Mesendoderm (in vitro differentiated cells): ENCODE results near the gene THSD1. TPM values are rescaled to one million over a fixed set of nuclear protein-coding genes. Genes with fewer than 3 reads are reported as not detected.
"Not testable (repeated sequence)": the region's sequence is repeated elsewhere in the genome, so short reads cannot be mapped to it uniquely, and the experiment has no call there.

Experiments
- DNase-seq: peaks from one replicate; pipeline ENCODE4 v3.0.0; 2013
- H2AK5ac ChIP-seq: 2 replicates; pipeline ENCODE4 v1.6.1; 2013; ENCODE audit warnings: low read length, inconsistent platforms
- H2BK120ac ChIP-seq: 2 replicates; pipeline ENCODE4 v1.6.1; 2013; ENCODE audit warnings: low read depth, mild to moderate bottlenecking, low read length, moderate library complexity, mixed read lengths
- H2BK15ac ChIP-seq: replicated peaks from 2 replicates; pipeline ENCODE4 v1.6.1; 2013; ENCODE audit warnings: low read depth, mild to moderate bottlenecking, moderate library complexity
- H2BK5ac ChIP-seq: 2 replicates; pipeline ENCODE4 v1.6.1; 2013; ENCODE audit warnings: low read length, inconsistent platforms
- H3K18ac ChIP-seq: 2 replicates; pipeline ENCODE4 v1.6.1; 2013; ENCODE audit warnings: mild to moderate bottlenecking, low read length, mixed read lengths
- H3K23ac ChIP-seq: one replicate; pipeline ENCODE4 v1.6.1; 2013; ENCODE audit warnings: low read length
- H3K27ac ChIP-seq: 2 replicates; pipeline ENCODE4 v1.5.1; 2013; ENCODE audit warnings: low read depth, mild to moderate bottlenecking, inconsistent platforms, low read length, moderate library complexity
- H3K27me3 ChIP-seq: 2 replicates; pipeline ENCODE4 v1.6.1; 2013; ENCODE audit warnings: low read length, control low read depth, mild to moderate bottlenecking, inconsistent platforms; ENCODE audit not compliant: insufficient read depth, poor library complexity
- H3K36me3 ChIP-seq: 2 replicates; pipeline ENCODE4 v1.6.1; 2013; ENCODE audit warnings: low read length, inconsistent platforms; ENCODE audit not compliant: control insufficient read depth, insufficient read depth
- H3K4ac ChIP-seq: one replicate; pipeline ENCODE4 v1.6.1; 2013; ENCODE audit warnings: low read depth, mild to moderate bottlenecking, low read length, moderate library complexity
- H3K4me1 ChIP-seq: 2 replicates; pipeline ENCODE4 v1.6.1; 2013; ENCODE audit warnings: low read depth, low read length, inconsistent platforms; ENCODE audit not compliant: control insufficient read depth
- H3K4me2 ChIP-seq: 2 replicates; pipeline ENCODE4 v1.6.1; 2013; ENCODE audit warnings: low read length
- H3K4me3 ChIP-seq: 2 replicates; pipeline ENCODE4 v1.5.1; 2013; ENCODE audit warnings: mild to moderate bottlenecking, low read length
- H3K56ac ChIP-seq: one replicate; pipeline ENCODE4 v1.6.1; 2013; ENCODE audit warnings: low read length
- H3K79me1 ChIP-seq: 2 replicates; pipeline ENCODE4 v1.6.1; 2013; ENCODE audit warnings: low read length, inconsistent platforms
- H3K79me2 ChIP-seq: 2 replicates; pipeline ENCODE4 v1.6.1; 2013; ENCODE audit warnings: mild to moderate bottlenecking, low read length; ENCODE audit not compliant: control insufficient read depth, insufficient read depth
- H3K9ac ChIP-seq: 2 replicates; pipeline ENCODE4 v1.6.1; 2013; ENCODE audit warnings: low read length, inconsistent platforms
- H4K5ac ChIP-seq: one replicate; pipeline ENCODE4 v1.6.1; 2013; ENCODE audit warnings: low read length
- H4K8ac ChIP-seq: one replicate; pipeline ENCODE4 v1.6.1; 2013; ENCODE audit warnings: low read depth, mild to moderate bottlenecking, control low read depth, low read length, moderate library complexity
- WGBS: extraction: QIAGEN DNeasy Blood & Tissue Kit; methylation state at CpG from one replicate; pipeline ENCODE4 v1.1.7; 2013; ENCODE audit warnings: low lambda C conversion rate, missing lambda C conversion rate; ENCODE audit not compliant: insufficient coverage; ENCODE audit errors: extremely low coverage; 5-methylcytosine and 5-hydroxymethylcytosine counted together
- small RNA-seq: library from polyadenylated mRNA; stranded (forward); fragments of <200 nt; extraction: miRNeasy Mini kit (QIAGEN cat#:217004); gene quantifications from one replicate; pipeline ENCODE3, GENCODE V24; 2013; ENCODE audit not compliant: insufficient read depth

Gene THSD1

GRCh38 chr13:52342203-52342602 is 63.8 kb downstream of the THSD1 start:
- H3K79me2 ChIP-seq, H2BK5ac ChIP-seq, H4K5ac ChIP-seq, H3K27ac ChIP-seq, H3K4ac ChIP-seq, H3K23ac ChIP-seq, H3K4me1 ChIP-seq, H3K79me1 ChIP-seq, H3K9ac ChIP-seq, H3K36me3 ChIP-seq, H2AK5ac ChIP-seq, DNase-seq, H3K18ac ChIP-seq, H3K27me3 ChIP-seq, H3K4me3 ChIP-seq, H4K8ac ChIP-seq, H3K56ac ChIP-seq, H2BK120ac ChIP-seq, H2BK15ac ChIP-seq, H3K4me2 ChIP-seq: not testable (repeated sequence)
- WGBS = no CpG with 5 or more reads among the region's 3 CpGs

GRCh38 chr13:52337828-52338455 is 68.0 kb downstream of the THSD1 start:
- H3K18ac ChIP-seq, H3K4me3 ChIP-seq, H3K9ac ChIP-seq, H3K79me2 ChIP-seq, H3K23ac ChIP-seq, H3K79me1 ChIP-seq, H4K5ac ChIP-seq, DNase-seq, H3K27ac ChIP-seq, H2BK15ac ChIP-seq, H2BK5ac ChIP-seq, H3K4me2 ChIP-seq, H3K56ac ChIP-seq, H3K36me3 ChIP-seq, H2BK120ac ChIP-seq, H2AK5ac ChIP-seq, H4K8ac ChIP-seq, H3K4ac ChIP-seq, H3K4me1 ChIP-seq, H3K27me3 ChIP-seq: not testable (repeated sequence)
- WGBS = no CpG with 5 or more reads among the region's 7 CpGs

GRCh38 chr13:52334107-52334506 is 71.9 kb downstream of the THSD1 start:
- H3K79me1 ChIP-seq, H3K27ac ChIP-seq, H4K5ac ChIP-seq, H4K8ac ChIP-seq, H2AK5ac ChIP-seq, H3K4ac ChIP-seq, H3K4me2 ChIP-seq, H3K56ac ChIP-seq, H2BK15ac ChIP-seq, H3K9ac ChIP-seq, H3K18ac ChIP-seq, H2BK5ac ChIP-seq, H3K79me2 ChIP-seq, H3K4me1 ChIP-seq, H3K27me3 ChIP-seq, H2BK120ac ChIP-seq, H3K4me3 ChIP-seq, H3K36me3 ChIP-seq, H3K23ac ChIP-seq, DNase-seq: not testable (repeated sequence)
- WGBS = no CpG with 5 or more reads among the region's 22 CpGs

GRCh38 chr13:52331844-52332243 is 74.1 kb downstream of the THSD1 start:
- not testable (repeated sequence) for H3K23ac ChIP-seq

More at GRCh38 chr13:52331844-52332243, 74.1 kb downstream of the THSD1 start:
- not testable (repeated sequence) for H3K79me2 ChIP-seq, H3K4me3 ChIP-seq, H3K4me2 ChIP-seq, H2AK5ac ChIP-seq, H3K27me3 ChIP-seq, H4K5ac ChIP-seq, H3K79me1 ChIP-seq, H3K27ac ChIP-seq, H3K4me1 ChIP-seq, H3K36me3 ChIP-seq, H4K8ac ChIP-seq, H3K18ac ChIP-seq, H2BK5ac ChIP-seq, H2BK120ac ChIP-seq, H2BK15ac ChIP-seq, DNase-seq, H3K56ac ChIP-seq, H3K4ac ChIP-seq, H3K9ac ChIP-seq
- WGBS = no CpG with 5 or more reads among the region's 6 CpGs

Small RNA genes lying within 50 kb of the gene (small RNA-seq; reads per million reads assigned to genes)
- not detected for gene RNY4P24
